Neural cell (in vitro differentiated cells): Measurements from ENCODE around the gene GALNT3. TPM values are rescaled to one million over a fixed set of nuclear protein-coding genes. Genes with fewer than 3 reads are reported as not detected.

Source experiments
- H2AFZ ChIP-seq: fragments of 200-600, 300-800 bp; sonication (generic), shearing (Covaris generic); 2 replicates; pipeline ENCODE4 v1.6.0; 2014; ENCODE audit warnings: low read depth, mild to moderate bottlenecking, antibody characterized with exemption, low read length, moderate library complexity
- H3F3A ChIP-seq: fragments of 200-600 bp; shearing (Covaris generic); 2 replicates; pipeline ENCODE4 v1.6.1; 2016; ENCODE audit warnings: mild to moderate bottlenecking, moderate library complexity, mixed read lengths, antibody characterized with exemption, low read length; ENCODE audit not compliant: insufficient read depth, poor library complexity, severe bottlenecking
- H3K27ac ChIP-seq: fragments of 200-600, 300-800 bp; sonication (generic), shearing (Covaris generic); 2 replicates; pipeline ENCODE4 v1.5.1; 2014; ENCODE audit warnings: mild to moderate bottlenecking, low read length, moderate library complexity
- H3K27me3 ChIP-seq: fragments of 300-800, 200-600 bp; sonication (generic), shearing (Covaris generic); 2 replicates; pipeline ENCODE4 v1.6.0; 2014; ENCODE audit warnings: mild to moderate bottlenecking, low read depth, low read length, moderate library complexity; ENCODE audit not compliant: insufficient read depth
- H3K36me3 ChIP-seq: fragments of 300-800, 200-600 bp; sonication (generic), shearing (Covaris generic); 2 replicates; pipeline ENCODE4 v1.5.1; 2014; ENCODE audit warnings: mild to moderate bottlenecking, antibody characterized with exemption, low read length, moderate library complexity; ENCODE audit not compliant: insufficient read depth
- H3K4me2 ChIP-seq: fragments of 300-800, 200-600 bp; sonication (generic), shearing (Covaris generic); 2 replicates; pipeline ENCODE4 v1.6.0; 2014; ENCODE audit warnings: mild to moderate bottlenecking, low read length
- H3K4me3 ChIP-seq: fragments of 300-800, 200-600 bp; sonication (generic), shearing (Covaris generic); 2 replicates; pipeline ENCODE4 v1.5.1; 2014; ENCODE audit warnings: mild to moderate bottlenecking, low read length, moderate library complexity
- H3K79me2 ChIP-seq: fragments of 200-600 bp; shearing (Covaris generic); replicated peaks from 2 replicates; pipeline ENCODE4 v1.6.0; 2014; ENCODE audit warnings: mild to moderate bottlenecking, low read length, moderate library complexity; ENCODE audit not compliant: insufficient read depth
- H3K9ac ChIP-seq: fragments of 300-800, 200-600 bp; sonication (generic), shearing (Covaris generic); 2 replicates; pipeline ENCODE4 v1.6.1; 2016; ENCODE audit warnings: mild to moderate bottlenecking, low read length, mixed read lengths
- H3K9me2 ChIP-seq: fragments of 200-600 bp; shearing (Covaris generic); 2 replicates; pipeline ENCODE4 v1.6.1; 2016; ENCODE audit warnings: mild to moderate bottlenecking, low read length, mixed read lengths; ENCODE audit not compliant: insufficient read depth
- H3K9me3 ChIP-seq: fragments of 200-600, 300-800 bp; sonication (generic), shearing (Covaris generic); 2 replicates; pipeline ENCODE4 v1.6.1; 2016; ENCODE audit warnings: mild to moderate bottlenecking, mixed run types, low read length, moderate library complexity, mixed read lengths
- H4K20me1 ChIP-seq: fragments of 200-600 bp; shearing (Covaris generic); 2 replicates; pipeline ENCODE4 v1.6.1; 2016; ENCODE audit warnings: mild to moderate bottlenecking, mixed run types; ENCODE audit not compliant: insufficient read depth
- CTCF ChIP-seq: fragments of 450-650 bp; IDR thresholded peaks from 2 replicates; pipeline ENCODE4 v1.5.1; 2014; ENCODE audit warnings: antibody characterized with exemption, mild to moderate bottlenecking, moderate library complexity; ENCODE audit not compliant: poor library complexity, severe bottlenecking
- EP300 ChIP-seq: fragments of 450-650 bp; conservative IDR thresholded peaks from 2 replicates; pipeline ENCODE4 v1.6.1; 2014; ENCODE audit warnings: antibody characterized with exemption, mild to moderate bottlenecking, moderate library complexity; ENCODE audit not compliant: poor library complexity, severe bottlenecking
- EZH2 ChIP-seq: fragments of 200-600, 300-800 bp; shearing (Covaris generic), sonication (generic); IDR thresholded peaks from 2 replicates; pipeline ENCODE4 v1.6.1; 2014; ENCODE audit warnings: antibody characterized with exemption, low read length, borderline replicate concordance, mild to moderate bottlenecking; ENCODE audit not compliant: insufficient read depth, poor library complexity, severe bottlenecking
- MXI1 ChIP-seq: fragments of 450-650 bp; conservative IDR thresholded peaks from 2 replicates; pipeline ENCODE4 v1.6.1; 2014; ENCODE audit warnings: antibody characterized with exemption, mild to moderate bottlenecking; ENCODE audit not compliant: poor library complexity, severe bottlenecking
- POLR2AphosphoS5 ChIP-seq: IDR thresholded peaks from 2 replicates; pipeline ENCODE4 v1.6.1; 2012
- RAD21 ChIP-seq: fragments of 450-650 bp; conservative IDR thresholded peaks from 2 replicates; pipeline ENCODE4 v1.6.1; 2014; ENCODE audit warnings: antibody characterized with exemption, mild to moderate bottlenecking, moderate library complexity
- REST ChIP-seq: IDR thresholded peaks from 2 replicates; pipeline ENCODE4 v1.6.1; 2012; ENCODE audit warnings: borderline replicate concordance
- SMC3 ChIP-seq: fragments of 450-650 bp; conservative IDR thresholded peaks from 2 replicates; pipeline ENCODE4 v1.6.1; 2014; ENCODE audit warnings: antibody characterized with exemption, mild to moderate bottlenecking, moderate library complexity; ENCODE audit not compliant: poor library complexity
- TAF1 ChIP-seq: IDR thresholded peaks from 2 replicates; pipeline ENCODE4 v1.6.1; 2012; ENCODE audit warnings: low read depth
- polyA plus RNA-seq: library from polyadenylated mRNA; depleted of rRNA; stranded (reverse); fragments of >200 nt; gene quantifications from 2 replicates; pipeline ENCODE4 v1.2.3, GENCODE V29; 2014

GALNT3 gene
- polyA plus RNA-seq, 1 donor from 2014 or later, result 3.7 TPM

DNA sequence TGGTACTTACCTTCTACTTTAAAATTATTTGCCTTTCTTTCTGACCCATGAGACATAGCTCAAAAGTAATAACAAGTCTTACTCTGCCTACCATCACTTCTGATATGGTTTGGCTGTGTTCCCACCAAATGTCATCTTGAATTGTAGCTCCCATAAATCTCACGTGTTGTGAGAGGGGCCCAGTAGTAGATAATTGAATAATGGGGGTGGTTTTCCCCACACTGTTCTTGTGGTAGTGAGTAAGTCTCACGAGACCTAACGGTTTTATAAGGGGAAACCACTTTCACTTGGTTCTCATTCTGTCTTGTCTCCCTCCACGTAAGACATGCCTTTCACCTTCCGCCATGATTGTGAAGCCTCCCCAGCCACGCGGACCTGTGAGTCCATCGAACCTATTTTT lies 47.5 kb downstream of the GALNT3 start:
- H4K20me1 ChIP-seq, result no peaks in the 10 kb centered on the region
- no peak overlapping the region for H3K27ac ChIP-seq
- H3K4me2 ChIP-seq, result no peak overlapping the region
- no peak overlapping the region for H2AFZ ChIP-seq
- no peak overlapping the region for H3K4me3 ChIP-seq
- TF ChIP-seq SMC3 (no peak), EP300 (no peak), MXI1 (no peak), CTCF (no peak), TAF1 (no peak), RAD21 (no peak), REST (no peak), POLR2AphosphoS5 (no peak), EZH2 (no peak)
- no peaks in the 10 kb centered on the region for H3K36me3 ChIP-seq
- no peaks in the 10 kb centered on the region for H3K9me3 ChIP-seq
- no peaks in the 10 kb centered on the region for H3K27me3 ChIP-seq
- no peaks in the 10 kb centered on the region for H3F3A ChIP-seq
- no peaks in the 10 kb centered on the region for H3K79me2 ChIP-seq
- no peak overlapping the region for H3K9ac ChIP-seq
- no peaks in the 10 kb centered on the region for H3K9me2 ChIP-seq

- H3K4me2 ChIP-seq, result no peak overlapping the region
- no peaks in the 10 kb centered on the region for H3K9me3 ChIP-seq
- no peak overlapping the region for H3K9ac ChIP-seq
- H3K4me3 ChIP-seq, result no peak overlapping the region
- no peaks in the 10 kb centered on the region for H3K36me3 ChIP-seq
- H3F3A ChIP-seq, result no peaks in the 10 kb centered on the region
- TF ChIP-seq REST, result no peak
- no peak for TF ChIP-seq TAF1
- no peak for TF ChIP-seq SMC3
- no peak for TF ChIP-seq EZH2
- TF ChIP-seq POLR2AphosphoS5, result no peak
- TF ChIP-seq CTCF, result no peak
- TF ChIP-seq EP300, result no peak
- no peak for TF ChIP-seq RAD21
- no peak for TF ChIP-seq MXI1
- H3K79me2 ChIP-seq, result no peaks in the 10 kb centered on the region
- H3K27me3 ChIP-seq, result no peaks in the 10 kb centered on the region
- no peaks in the 10 kb centered on the region for H3K9me2 ChIP-seq
- H2AFZ ChIP-seq, result no peak overlapping the region
- H4K20me1 ChIP-seq, result no peaks in the 10 kb centered on the region
- no peak overlapping the region for H3K27ac ChIP-seq
Measured at GRCh38 chr2:165745916-165746315, 48.1 kb downstream of the GALNT3 start.
